ENCODE data around the gene BIVM. TPM values are rescaled to one million over a fixed set of nuclear protein-coding genes. Genes with fewer than 3 reads are reported as not detected.
"Not testable (repeated sequence)": the region's sequence is repeated elsewhere in the genome, so short reads cannot be mapped to it uniquely, and the experiment has no call there.

BIVM gene
- total RNA-seq: 47.9 TPM

GRCh38 chr13:102798581-102799425 lies at the start of gene BIVM, which contains the start of gene POGLUT2:
Gene BIVM, plus strand, starts transcription at chr13:102799119. Its CDS starts 8,149 bp downstream, at chr13:102807268.
Gene POGLUT2, minus strand, starts transcription at chr13:102798976. Its CDS starts 306 bp downstream, at chr13:102798670.
- DNase-seq: peak; percentile 96

- no peak for DNase-seq
These were observed 47.0 kb upstream of the BIVM start for GRCh38 chr13:102751886-102752285.

GRCh38 chr13:102757006-102757405 lies 41.9 kb upstream of the BIVM start:
- no peak for DNase-seq

- DNase-seq: no peak
These were observed 40.1 kb upstream of the BIVM start for GRCh38 chr13:102758842-102759241.

GRCh38 chr13:102761071-102761470 lies 37.8 kb upstream of the BIVM start:
- no peak for DNase-seq

GRCh38 chr13:102763741-102764140 lies 35.2 kb upstream of the BIVM start:
- DNase-seq: no peak

- DNase-seq: no peak
These were observed 30.0 kb upstream of the BIVM start for GRCh38 chr13:102768909-102769308.

GRCh38 chr13:102769679-102770078 lies 29.2 kb upstream of the BIVM start:
- no peak for DNase-seq

GRCh38 chr13:102770435-102770834 lies 28.5 kb upstream of the BIVM start:
- no peak for DNase-seq

- no peak for DNase-seq
These were observed 27.4 kb upstream of the BIVM start for GRCh38 chr13:102771298-102772041.

- DNase-seq: no peak
These were observed 26.9 kb upstream of the BIVM start for GRCh38 chr13:102772042-102772425.

- peak; percentile 93 for DNase-seq
These were observed 25.3 kb upstream of the BIVM start, which contains the start of gene TEX30 for GRCh38 chr13:102773441-102774213. Gene TEX30, minus strand, starts transcription at chr13:102773786. Its CDS starts 3,760 bp downstream, at chr13:102770026.

- no peak for DNase-seq
These were observed 24.7 kb upstream of the BIVM start for GRCh38 chr13:102774214-102774568.

- no peak for DNase-seq
These were observed 24.1 kb upstream of the BIVM start for GRCh38 chr13:102774591-102775520.

GRCh38 chr13:102776271-102776670 lies 22.6 kb upstream of the BIVM start:
- no peak for DNase-seq

GRCh38 chr13:102777736-102778135 lies 21.2 kb upstream of the BIVM start:
- DNase-seq: no peak

- no peak for DNase-seq
These were observed 19.3 kb upstream of the BIVM start for GRCh38 chr13:102779436-102780159.

GRCh38 chr13:102780656-102781055 lies 18.3 kb upstream of the BIVM start:
- DNase-seq: not testable (repeated sequence)

- DNase-seq: no peak
These were observed 17.3 kb upstream of the BIVM start for GRCh38 chr13:102781591-102781990.

- no peak for DNase-seq
These were observed 14.4 kb upstream of the BIVM start for GRCh38 chr13:102784483-102784882.

GRCh38 chr13:102788683-102789082 lies 10.2 kb upstream of the BIVM start:
- DNase-seq: no peak

Data from tongue (tissue), 2 donors.